SJSA1 (cell line): ENCODE measurements around the gene CNTNAP1. TPM values are rescaled to one million over a fixed set of nuclear protein-coding genes. Genes with fewer than 3 reads are reported as not detected.
A peak's percentile ranks its signal among the peaks of the same experiment; 100 is the strongest.
"Not testable (repeated sequence)": the region's sequence is repeated elsewhere in the genome, so short reads cannot be mapped to it uniquely, and the experiment has no call there.

ENCODE experiments used
- DNase-seq, 2 experiments: peaks; one replicate each; pipeline ENCODE4 v3.0.0-alpha.2; 2015 to 2020; ENCODE audit warnings: low spot score in 2 of 2, low read depth in 1 of 2
- H3K27ac ChIP-seq: fragments of 250-450 bp; sonication (Bioruptor Pico); 2 replicates; pipeline ENCODE4 v1.5.1; 2020; ENCODE audit warnings: mild to moderate bottlenecking, moderate library complexity
- H3K27me3 ChIP-seq: fragments of 250-450 bp; sonication (Bioruptor Pico); replicated peaks from 2 replicates; pipeline ENCODE4 v1.5.1; 2020; ENCODE audit warnings: mild to moderate bottlenecking, moderate library complexity
- H3K36me3 ChIP-seq: fragments of 250-450 bp; sonication (Bioruptor Pico); 2 replicates; pipeline ENCODE4 v1.5.1; 2020; ENCODE audit warnings: mild to moderate bottlenecking
- H3K4me1 ChIP-seq: fragments of 250-450 bp; sonication (Bioruptor Pico); replicated peaks from 2 replicates; pipeline ENCODE4 v1.6.1; 2021; ENCODE audit warnings: mild to moderate bottlenecking
- H3K4me3 ChIP-seq: fragments of 250-450 bp; sonication (Bioruptor Pico); 2 replicates; pipeline ENCODE4 v1.5.1; 2020; ENCODE audit warnings: mild to moderate bottlenecking
- H3K9me3 ChIP-seq: fragments of 250-450 bp; sonication (Bioruptor Pico); replicated peaks from 2 replicates; pipeline ENCODE4 v1.5.1; 2020; ENCODE audit warnings: mild to moderate bottlenecking
- total RNA-seq: library from RNA; depleted of rRNA; stranded (reverse); fragments of >200 nt; shearing (Covaris generic); gene quantifications from 2 replicates; pipeline ENCODE4 v1.2.3, GENCODE V29; 2014; rRNA removed

Gene CNTNAP1
- 0.34 and 1.1 TPM in 2 replicates for total RNA-seq

DNA sequence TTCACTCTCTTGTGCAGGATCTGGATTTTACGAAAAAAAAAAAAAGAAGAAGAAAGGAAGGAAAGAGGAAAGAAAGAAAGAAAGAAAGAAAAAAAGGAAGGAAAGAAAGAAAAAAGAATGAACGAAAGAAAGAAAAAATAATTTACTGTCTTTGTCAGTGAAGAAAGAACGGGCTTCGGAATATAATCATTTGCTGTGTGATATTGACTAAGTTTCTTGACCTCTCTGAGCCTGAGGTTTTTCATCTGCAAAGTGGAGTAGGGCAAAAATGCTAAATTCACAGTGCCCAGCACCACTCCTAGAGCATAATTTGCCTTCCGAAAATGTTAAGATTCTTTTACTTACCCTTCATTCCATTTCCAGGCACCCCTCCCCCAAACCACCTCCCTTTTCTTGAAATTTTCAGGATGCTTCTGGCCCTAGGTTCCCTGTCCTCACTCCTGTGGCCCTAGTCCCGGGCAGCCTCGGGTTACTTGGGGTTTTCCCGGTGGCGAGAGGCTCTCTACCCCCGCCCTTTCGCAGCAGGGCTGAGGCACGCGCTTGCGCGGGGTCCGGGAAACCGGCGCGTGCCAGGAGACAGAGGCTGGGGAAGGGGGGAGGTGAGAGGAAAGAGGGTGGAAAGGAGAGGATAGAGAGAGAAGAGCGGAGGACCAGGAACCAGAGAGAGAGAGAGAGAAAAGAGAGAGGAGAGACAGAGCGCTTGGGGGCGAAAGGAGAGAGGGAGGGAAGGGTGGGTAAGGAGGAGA is at the start of gene CNTNAP1:
Gene CNTNAP1 (plus strand): TSS at position 556 of the 746 bp plus-strand sequence. CDS start 299 bp downstream, outside the sequence.
- no peaks in the 10 kb centered on the region for H3K9me3 ChIP-seq
- peak; percentile 52 to 63 for DNase-seq
- H3K4me3 ChIP-seq: peak within 1 kb of the TSS; percentile 37
- H3K27ac ChIP-seq: no peak within 1 kb of the TSS
- H3K4me1 ChIP-seq: peaks cover 33% of the 10 kb centered on the region
- no peaks in the 10 kb centered on the region for H3K36me3 ChIP-seq
- no peaks in the 10 kb centered on the region for H3K27me3 ChIP-seq

DNA sequence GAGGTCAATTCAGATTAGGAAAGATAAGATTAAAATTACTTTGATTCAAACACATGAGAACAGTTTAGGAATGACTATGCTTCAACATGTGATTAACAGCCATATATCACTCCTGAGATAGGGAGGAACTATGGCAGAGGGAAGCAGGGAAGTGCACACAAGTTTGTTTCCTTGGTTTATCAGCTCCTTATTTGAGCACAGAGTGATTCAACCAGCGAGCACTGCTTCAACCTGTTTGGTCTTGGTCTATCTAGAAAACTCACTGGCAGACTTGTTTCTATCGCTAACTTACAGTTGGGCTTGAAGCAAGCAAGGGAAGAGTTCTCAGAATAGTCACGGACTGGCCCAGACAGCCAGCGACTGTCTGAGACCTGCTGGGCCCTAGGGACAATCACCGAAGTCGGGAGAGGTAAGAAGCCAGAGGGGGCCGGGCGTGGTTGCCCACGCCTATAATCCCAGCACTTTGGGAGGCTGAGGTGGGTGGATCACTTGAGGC is 49.3 kb upstream of the CNTNAP1 start:
- Histone ChIP-seq H3K27me3 (peaks cover 10% of the 10 kb centered on the region), H3K9me3 (no peaks in the 10 kb centered on the region), H3K36me3 (no peaks in the 10 kb centered on the region), H3K27ac (no peak overlapping the region), H3K4me1 (no peaks in the 10 kb centered on the region), H3K4me3 (no peak overlapping the region)
- no peak for DNase-seq

GRCh38 chr17:42639525-42640113 is 42.7 kb upstream of the CNTNAP1 start:
- H3K27me3 ChIP-seq: peaks cover 15% of the 10 kb centered on the region
- no peak overlapping the region for H3K27ac ChIP-seq
- H3K36me3 ChIP-seq: no peaks in the 10 kb centered on the region
- no peaks in the 10 kb centered on the region for H3K4me1 ChIP-seq
- no peaks in the 10 kb centered on the region for H3K9me3 ChIP-seq
- DNase-seq: no peak
- H3K4me3 ChIP-seq: no peak overlapping the region

DNA sequence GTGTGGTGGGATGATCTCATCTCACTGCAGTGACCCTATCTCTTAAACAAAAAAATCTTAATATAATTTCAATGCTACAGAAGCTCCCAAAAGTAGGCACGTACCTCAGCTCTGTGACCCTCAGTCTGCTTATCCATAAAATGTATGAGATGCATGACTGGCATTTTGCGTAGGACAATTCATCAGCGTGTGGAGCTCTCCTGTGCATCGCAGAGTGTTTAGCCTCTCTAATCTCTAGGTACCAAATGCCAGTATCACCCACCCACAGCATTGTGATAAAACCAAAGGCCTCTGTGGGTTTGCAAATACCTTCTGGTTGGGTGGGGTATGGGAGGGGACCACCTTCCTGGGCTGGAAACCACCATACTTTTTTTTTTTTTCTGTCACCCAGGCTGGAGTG is 42.2 kb upstream of the CNTNAP1 start:
- Histone ChIP-seq H3K36me3 (no peaks in the 10 kb centered on the region), H3K4me1 (no peaks in the 10 kb centered on the region), H3K4me3 (no peak overlapping the region), H3K27me3 (peaks cover 14% of the 10 kb centered on the region), H3K9me3 (no peaks in the 10 kb centered on the region), H3K27ac (no peak overlapping the region)
- DNase-seq: no peak

- Histone ChIP-seq H3K9me3 (no peaks in the 10 kb centered on the region), H3K4me3 (no peak overlapping the region), H3K27me3 (peaks cover 16% of the 10 kb centered on the region), H3K36me3 (no peaks in the 10 kb centered on the region), H3K4me1 (no peaks in the 10 kb centered on the region), H3K27ac (no peak overlapping the region)
- no peak for DNase-seq
These were observed 40.0 kb upstream of the CNTNAP1 start for GRCh38 chr17:42642336-42642735.

GRCh38 chr17:42647778-42648177 is 34.6 kb upstream of the CNTNAP1 start:
- Histone ChIP-seq H3K27ac (no peak overlapping the region), H3K4me1 (no peaks in the 10 kb centered on the region), H3K27me3 (peaks cover 30% of the 10 kb centered on the region), H3K36me3 (no peaks in the 10 kb centered on the region), H3K4me3 (no peak overlapping the region), H3K9me3 (no peaks in the 10 kb centered on the region)
- no peak for DNase-seq

DNA sequence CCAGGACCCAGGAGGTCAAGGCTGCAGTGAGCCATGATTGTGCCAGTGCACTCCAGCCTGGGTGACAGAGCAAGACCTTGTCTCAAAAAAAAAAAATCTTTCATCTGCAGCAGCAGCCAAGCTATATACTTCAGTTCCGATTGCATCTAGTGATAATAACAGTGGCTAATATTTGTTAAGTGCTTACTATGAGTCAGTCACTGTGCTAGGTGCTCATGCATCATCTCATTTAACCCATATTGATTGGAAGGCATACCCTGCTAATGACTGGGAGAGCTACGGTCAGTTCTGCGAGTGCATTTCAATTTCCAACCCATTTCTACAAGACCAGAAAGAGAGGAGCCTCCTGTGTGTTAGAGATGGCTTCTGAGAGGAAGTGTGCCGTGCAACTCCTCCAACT is 30.9 kb upstream of the CNTNAP1 start:
- peaks cover 7% of the 10 kb centered on the region; the same call in 1 of the 2 replicates for H3K9me3 ChIP-seq
- no peaks in the 10 kb centered on the region for H3K36me3 ChIP-seq
- peaks cover 21% of the 10 kb centered on the region for H3K4me1 ChIP-seq
- H3K27ac ChIP-seq: no peak overlapping the region
- DNase-seq: no peak
- H3K4me3 ChIP-seq: no peak overlapping the region
- H3K27me3 ChIP-seq: peaks cover 23% of the 10 kb centered on the region

GRCh38 chr17:42653179-42654124 is 28.9 kb upstream of the CNTNAP1 start:
- Histone ChIP-seq H3K27ac (no peak overlapping the region), H3K4me3 (no peak overlapping the region), H3K27me3 (peaks cover 23% of the 10 kb centered on the region), H3K4me1 (peaks cover 21% of the 10 kb centered on the region), H3K9me3 (peaks cover 12% of the 10 kb centered on the region), H3K36me3 (no peaks in the 10 kb centered on the region)
- DNase-seq: peak; percentile 22 to 47

GRCh38 chr17:42655528-42655927 is 26.8 kb upstream of the CNTNAP1 start:
- H3K9me3 ChIP-seq: peaks cover 13% of the 10 kb centered on the region
- peak; percentile 74 to 86 for DNase-seq
- H3K4me1 ChIP-seq: peaks cover 35% of the 10 kb centered on the region
- no peaks in the 10 kb centered on the region for H3K36me3 ChIP-seq
- no peak overlapping the region for H3K27ac ChIP-seq
- peaks cover 15% of the 10 kb centered on the region; the same call in 1 of the 2 replicates for H3K27me3 ChIP-seq
- no peak overlapping the region for H3K4me3 ChIP-seq

- Histone ChIP-seq H3K9me3 (peaks cover 13% of the 10 kb centered on the region), H3K36me3 (no peaks in the 10 kb centered on the region), H3K4me3 (no peak overlapping the region)
These were observed 24.3 kb upstream of the CNTNAP1 start for GRCh38 chr17:42657824-42658588.

GRCh38 chr17:42659079-42659931 is 23.0 kb upstream of the CNTNAP1 start, which contains the start of gene TUBG2:
TUBG2 (plus strand) TSS chr17:42659284; CDS start chr17:42659504, 220 bp downstream.
- H3K27ac ChIP-seq: no peak within 1 kb of the TSS
- peaks cover 7% of the 10 kb centered on the region; the same call in 1 of the 2 replicates for H3K27me3 ChIP-seq
- peak; percentile 67 to 79 for DNase-seq
- H3K4me3 ChIP-seq: peak within 1 kb of the TSS; percentile 42
- peaks cover 13% of the 10 kb centered on the region for H3K9me3 ChIP-seq
- H3K36me3 ChIP-seq: no peaks in the 10 kb centered on the region
- peaks cover 33% of the 10 kb centered on the region for H3K4me1 ChIP-seq

More at GRCh38 chr17:42657824-42658588, 24.3 kb upstream of the CNTNAP1 start:
- no peak for DNase-seq
- H3K27me3 ChIP-seq: peaks cover 14% of the 10 kb centered on the region; the same call in 1 of the 2 replicates
- H3K4me1 ChIP-seq: peaks cover 40% of the 10 kb centered on the region
- H3K27ac ChIP-seq: no peak overlapping the region

- H3K27me3 ChIP-seq, H3K4me3 ChIP-seq, DNase-seq, H3K27ac ChIP-seq, H3K36me3 ChIP-seq: not testable (repeated sequence)
- Histone ChIP-seq H3K4me1 (peaks cover 33% of the 10 kb centered on the region), H3K9me3 (peaks cover 13% of the 10 kb centered on the region)
These were observed 22.4 kb upstream of the CNTNAP1 start for GRCh38 chr17:42659932-42660274.
